Activated T-cell treated with anti-CD3 and anti-CD28 coated beads for 24 hours (primary cell): ENCODE data around the gene ASIC1.
A peak's percentile ranks its signal among the peaks of the same experiment; 100 is the strongest.
"Not testable (repeated sequence)": the region's sequence is repeated elsewhere in the genome, so short reads cannot be mapped to it uniquely, and the experiment has no call there.

Source experiments
- DNase-seq: peaks from one replicate; pipeline ENCODE4 v3.0.0-alpha.2; 2020; ENCODE audit warnings: low read depth

Gene ASIC1

GRCh38 chr12:50061946-50062686 lies 4.7 kb downstream of the ASIC1 start:
- DNase-seq: no peak

- no peak for DNase-seq
Observed at GRCh38 chr12:50062728-50063460, 5.5 kb downstream of the ASIC1 start.

GRCh38 chr12:50065726-50066310 lies 8.4 kb downstream of the ASIC1 start:
- no peak for DNase-seq

GRCh38 chr12:50066402-50066801 lies 9.0 kb downstream of the ASIC1 start:
- DNase-seq: no peak

GRCh38 chr12:50069069-50069468 lies 11.7 kb downstream of the ASIC1 start:
- no peak for DNase-seq

- no peak for DNase-seq
Observed at GRCh38 chr12:50069539-50069938, 12.1 kb downstream of the ASIC1 start.

- DNase-seq: peak; percentile 58
Observed at GRCh38 chr12:50070314-50071060, 13.1 kb downstream of the ASIC1 start.

- DNase-seq: no peak
Observed at GRCh38 chr12:50072198-50072907, 15.0 kb downstream of the ASIC1 start.

GRCh38 chr12:50073206-50073605 lies 15.8 kb downstream of the ASIC1 start:
- DNase-seq: no peak

GRCh38 chr12:50073712-50074111 lies 16.3 kb downstream of the ASIC1 start:
- no peak for DNase-seq

- peak; percentile 75 for DNase-seq
Observed at GRCh38 chr12:50074936-50075807, 17.8 kb downstream of the ASIC1 start.

GRCh38 chr12:50075808-50076170 lies 18.4 kb downstream of the ASIC1 start:
- no peak for DNase-seq

GRCh38 chr12:50077099-50077498 lies 19.7 kb downstream of the ASIC1 start:
- DNase-seq: no peak

- no peak for DNase-seq
Observed at GRCh38 chr12:50078281-50078680, 20.9 kb downstream of the ASIC1 start.

GRCh38 chr12:50079771-50080170 lies 22.4 kb downstream of the ASIC1 start:
- DNase-seq: no peak

- DNase-seq: no peak
Observed at GRCh38 chr12:50081096-50081808, 23.9 kb downstream of the ASIC1 start.

- DNase-seq: no peak
Observed at GRCh38 chr12:50082644-50083043, 25.2 kb downstream of the ASIC1 start.

- DNase-seq: no peak
Observed at GRCh38 chr12:50083301-50083700, 25.9 kb downstream of the ASIC1 start.

GRCh38 chr12:50084409-50084774 lies 27.0 kb downstream of the ASIC1 start:
- not testable (repeated sequence) for DNase-seq
